NCI-H748 treated with DMSO at 0.1 percent for 48 hours (cell line): Measurements from ENCODE around the gene MNT.

Source experiments
- DNase-seq: peaks from one replicate; lab custom pipeline; 2025; lab: John Stamatoyannopoulos, UW

Gene MNT

GRCh38 chr17:2415081-2415480, 14.2 kb upstream of the MNT start:
- DNase-seq, result no peak

GRCh38 chr17:2414446-2415064, 13.7 kb upstream of the MNT start:
- no peak for DNase-seq

DNA sequence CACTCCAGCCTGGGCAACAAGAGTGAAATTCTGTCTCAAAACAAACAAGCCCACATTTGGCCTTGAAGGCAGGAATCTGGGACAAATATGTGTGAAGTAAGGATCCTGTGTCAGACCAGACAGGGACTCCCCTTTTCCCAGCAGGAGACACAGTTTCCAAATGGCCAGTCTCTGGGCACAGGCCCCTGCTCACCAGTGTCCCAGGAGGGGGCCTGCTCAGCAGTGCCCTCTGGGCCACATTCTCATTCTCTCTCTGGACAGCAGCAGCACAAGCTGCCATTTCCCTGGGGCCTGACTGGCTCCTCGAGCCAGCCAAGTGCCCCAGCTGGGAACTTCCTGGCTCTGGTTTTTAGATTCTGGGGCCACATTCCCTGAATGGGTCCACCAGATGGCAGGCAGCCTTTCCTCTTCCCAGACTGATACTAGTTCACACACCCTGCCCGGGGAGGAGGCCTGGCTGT, 11.7 kb upstream of the MNT start:
- DNase-seq, result no peak

DNA sequence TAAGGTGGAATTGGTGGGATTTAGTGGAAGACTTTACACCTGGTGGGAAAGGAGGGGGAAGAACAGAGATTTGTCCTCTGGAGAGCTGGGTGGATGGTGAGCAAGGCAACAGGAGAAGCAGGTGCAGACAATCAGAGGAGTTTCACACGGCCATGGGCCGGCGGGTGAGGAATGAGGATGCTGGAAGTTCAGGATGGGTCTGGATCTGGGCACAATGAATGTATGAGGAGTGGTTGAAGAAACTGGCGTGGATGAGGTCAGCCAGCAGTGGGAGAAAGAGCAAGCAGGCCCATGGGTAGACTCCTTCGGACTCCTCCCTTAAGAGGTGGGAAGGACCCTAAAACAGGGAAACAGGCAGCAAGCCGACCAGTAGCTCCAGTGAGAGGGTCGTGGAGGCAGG, 10.1 kb upstream of the MNT start:
- no peak for DNase-seq

GRCh38 chr17:2406903-2407790, 6.3 kb upstream of the MNT start:
- no peak for DNase-seq

DNA sequence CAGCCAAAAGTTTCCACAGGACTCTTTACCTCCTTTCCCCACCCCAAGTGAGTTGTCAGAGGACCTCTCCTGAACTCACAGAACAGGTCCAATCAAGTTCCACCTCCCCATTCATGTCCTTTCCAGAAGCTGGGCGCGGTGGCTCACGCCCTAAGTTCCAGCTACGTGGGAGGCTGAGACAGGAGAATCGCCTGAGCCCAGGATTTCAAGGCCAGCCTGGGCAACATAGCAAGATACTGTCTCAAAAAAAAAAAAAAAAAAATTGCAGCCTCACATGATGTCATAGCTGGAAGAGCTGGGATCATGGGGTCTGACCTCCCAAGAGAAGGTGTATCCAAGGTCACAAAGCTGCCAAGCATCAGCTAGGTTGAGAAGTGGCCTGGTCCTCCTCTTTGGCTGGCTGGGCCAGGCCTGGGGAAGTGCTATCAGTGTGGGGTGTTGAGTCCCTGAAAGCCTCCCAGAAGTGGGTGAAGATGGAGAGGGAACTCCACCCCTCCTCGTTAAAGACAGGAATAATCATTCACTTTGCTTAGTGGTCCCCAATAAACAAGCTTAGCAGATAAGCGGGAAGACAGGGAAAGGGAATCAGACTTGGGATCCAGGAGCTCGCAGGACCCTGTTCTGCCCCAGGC, 5.5 kb upstream of the MNT start:
- no peak for DNase-seq

DNA sequence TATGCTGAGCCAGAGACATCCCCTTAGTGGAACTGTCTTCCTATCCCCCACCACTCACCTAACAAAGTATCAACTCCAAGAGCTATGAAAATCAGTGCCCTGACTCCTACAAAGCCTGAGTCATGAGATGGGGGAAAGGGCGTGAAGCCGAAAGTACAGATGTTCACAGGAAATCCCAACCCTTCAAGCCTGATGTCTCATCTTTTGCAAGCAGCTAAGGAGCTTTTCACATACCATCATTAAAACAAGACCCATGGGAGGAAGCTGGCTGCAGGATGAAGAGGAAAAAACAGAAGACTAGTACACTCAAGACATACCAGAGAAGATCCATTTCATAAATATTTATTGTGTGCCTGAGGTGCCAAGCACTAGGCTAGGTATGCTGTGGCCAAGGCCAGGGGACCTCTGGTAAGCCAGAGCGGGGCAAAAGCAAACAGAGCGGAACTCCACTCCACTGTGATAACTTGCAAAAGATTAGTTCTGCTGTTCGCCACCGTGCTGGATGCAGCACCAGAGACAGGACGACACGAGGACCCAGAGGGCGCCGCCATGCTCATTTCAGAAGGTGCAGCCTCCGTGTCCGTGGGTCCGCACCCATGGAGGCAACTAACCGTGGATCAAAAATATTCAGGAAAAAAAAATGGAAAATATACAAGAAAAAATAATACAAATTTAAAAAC, 4.5 kb upstream of the MNT start:
- no peak for DNase-seq

DNA sequence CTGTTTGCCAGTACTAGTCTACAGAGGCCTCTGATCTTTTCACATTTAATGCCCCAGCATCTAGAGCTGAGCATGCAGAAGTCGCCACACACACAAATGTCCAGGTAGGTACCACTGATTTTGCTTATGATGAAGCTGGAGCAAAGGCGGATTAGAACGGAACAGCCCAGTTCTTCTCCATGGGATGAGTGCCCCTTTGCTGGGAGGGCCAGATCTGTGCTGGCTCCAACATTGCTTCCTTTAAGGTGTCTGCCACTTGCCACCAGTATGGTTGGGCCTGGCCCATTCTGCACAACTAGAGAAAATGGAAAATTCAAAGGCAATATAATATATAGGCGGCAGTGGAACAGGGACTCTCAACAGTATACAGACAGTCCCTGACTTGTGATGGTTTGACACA, 2.2 kb upstream of the MNT start:
- no peak for DNase-seq

DNA sequence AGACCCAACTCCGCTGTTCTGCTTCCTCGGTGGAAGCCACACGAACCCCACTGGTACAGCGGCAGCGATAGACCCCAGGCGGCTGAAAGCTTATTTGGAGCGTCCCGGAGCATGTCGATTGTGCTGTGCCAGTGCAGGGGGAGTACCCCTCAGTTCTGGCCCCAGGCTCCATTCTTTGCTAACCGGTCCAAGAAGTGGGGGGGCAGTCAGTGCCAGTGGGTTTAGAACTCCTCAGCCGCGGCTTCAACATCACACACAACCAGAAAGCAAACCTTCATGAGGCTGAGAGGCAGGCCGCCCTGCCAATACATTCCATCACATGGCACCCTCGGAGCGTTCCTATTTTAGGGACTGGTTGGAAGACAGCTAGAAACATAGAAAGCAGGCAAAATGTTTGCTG, 1.7 kb upstream of the MNT start:
- DNase-seq, result no peak

DNA sequence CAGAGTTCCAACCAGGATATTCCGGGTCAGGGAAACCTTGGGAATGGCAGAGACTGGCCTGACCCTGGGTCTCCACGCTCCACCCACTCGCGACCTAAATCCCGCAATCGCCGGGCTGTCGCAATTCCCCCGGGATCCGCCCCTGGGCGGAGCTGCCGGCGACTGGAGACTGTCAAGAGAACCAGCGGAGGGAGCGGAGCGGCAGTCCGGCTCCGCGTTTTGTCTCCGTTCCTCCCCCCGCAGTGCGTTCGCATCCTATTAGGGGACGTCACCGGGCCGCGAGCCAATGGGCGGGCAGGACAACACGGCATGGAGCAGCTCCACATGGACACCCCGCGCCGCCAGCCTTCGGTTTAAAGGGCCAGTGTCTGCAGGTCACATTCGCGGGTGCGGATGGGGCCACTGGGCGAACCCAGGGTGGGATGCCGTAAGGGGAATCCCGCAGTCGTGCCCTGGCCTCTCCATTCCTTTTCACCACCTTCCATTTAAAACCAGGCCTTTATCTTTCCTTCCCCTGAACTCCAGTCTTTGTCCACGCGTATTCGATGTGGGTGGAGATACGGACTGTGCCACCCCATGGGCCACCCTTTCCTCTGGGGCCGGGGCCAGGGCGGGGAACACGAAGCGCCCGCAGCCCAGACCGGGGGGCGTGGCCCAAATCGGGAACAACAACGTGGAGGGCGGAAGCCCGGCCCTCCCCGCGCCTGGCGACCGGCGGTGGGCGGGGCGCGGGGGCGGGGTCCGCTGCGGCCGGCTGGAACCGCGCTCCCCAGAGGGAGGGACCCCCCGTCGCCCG, 764 bp upstream of the MNT start:
- DNase-seq, result peak; percentile 97

DNA sequence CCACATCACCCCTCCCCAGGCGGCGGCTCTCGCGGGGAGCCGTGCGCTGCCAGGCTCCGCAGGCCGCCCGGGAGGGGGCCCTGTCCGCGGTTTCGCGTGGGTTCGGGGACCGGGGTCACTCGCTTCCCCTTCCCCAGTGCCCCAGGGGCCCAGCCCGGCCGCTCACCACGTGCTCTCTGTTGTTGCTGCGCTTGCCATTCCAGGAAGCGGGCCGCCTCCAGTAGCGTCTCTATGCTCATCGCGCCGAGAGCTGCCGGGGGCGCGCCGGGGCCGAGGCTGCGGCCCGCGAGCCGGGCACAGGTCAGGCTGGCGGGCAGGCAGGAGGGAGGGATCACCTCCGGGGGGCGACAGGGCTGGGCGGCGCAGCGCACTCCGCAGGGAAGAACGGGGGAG, 390 bp downstream of the MNT start:
- peak; percentile 58 for DNase-seq

DNA sequence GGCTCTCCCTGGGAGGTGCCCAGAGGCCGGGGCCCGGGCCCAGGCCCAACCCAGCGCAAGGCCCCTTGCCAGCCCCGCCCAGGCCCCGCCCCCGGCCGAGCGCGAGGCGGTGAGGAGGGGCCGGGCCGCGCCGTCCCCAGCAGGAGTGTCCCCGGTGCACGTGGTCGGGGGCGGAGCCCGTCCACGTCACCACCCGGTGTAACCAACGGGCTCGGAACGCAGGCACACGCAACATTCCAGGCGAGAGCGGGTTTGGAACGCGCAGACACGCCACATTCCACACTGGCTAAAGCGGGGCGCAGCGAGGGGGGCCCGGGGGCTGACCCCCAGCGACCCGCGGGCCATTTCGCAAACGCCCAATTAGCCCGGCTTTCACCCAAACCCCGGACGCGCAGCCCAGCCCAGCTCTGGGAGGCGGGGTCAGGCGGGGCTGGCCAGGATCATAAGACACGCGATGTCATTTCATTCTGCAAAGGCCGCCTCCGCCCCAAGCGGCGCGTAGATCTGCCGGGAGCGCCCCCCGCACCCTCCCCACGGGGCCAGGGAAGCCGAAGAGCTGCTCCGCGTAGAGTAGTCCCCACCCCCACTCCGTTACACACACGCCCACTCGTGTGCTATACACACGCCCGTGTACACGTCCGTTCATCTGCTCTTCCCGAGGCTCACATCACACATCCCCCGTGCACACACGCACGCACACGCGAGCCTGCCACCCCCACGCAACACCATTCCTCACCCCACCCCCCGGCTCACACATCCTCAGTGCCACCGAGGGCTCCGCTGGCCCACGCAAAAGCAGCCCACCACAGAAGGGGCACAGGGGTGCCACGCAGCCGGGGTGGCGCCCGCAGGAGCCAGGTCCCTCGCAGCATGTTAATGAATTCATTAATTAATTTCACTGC, 1.0 kb downstream of the MNT start:
- DNase-seq, result peak; percentile 92

GRCh38 chr17:2398655-2399571, 1.9 kb downstream of the MNT start:
- DNase-seq, result peak; percentile 71

GRCh38 chr17:2398182-2398581, 2.7 kb downstream of the MNT start:
- no peak for DNase-seq

- DNase-seq, result no peak
Observed at GRCh38 chr17:2397247-2398171, 3.4 kb downstream of the MNT start.

DNA sequence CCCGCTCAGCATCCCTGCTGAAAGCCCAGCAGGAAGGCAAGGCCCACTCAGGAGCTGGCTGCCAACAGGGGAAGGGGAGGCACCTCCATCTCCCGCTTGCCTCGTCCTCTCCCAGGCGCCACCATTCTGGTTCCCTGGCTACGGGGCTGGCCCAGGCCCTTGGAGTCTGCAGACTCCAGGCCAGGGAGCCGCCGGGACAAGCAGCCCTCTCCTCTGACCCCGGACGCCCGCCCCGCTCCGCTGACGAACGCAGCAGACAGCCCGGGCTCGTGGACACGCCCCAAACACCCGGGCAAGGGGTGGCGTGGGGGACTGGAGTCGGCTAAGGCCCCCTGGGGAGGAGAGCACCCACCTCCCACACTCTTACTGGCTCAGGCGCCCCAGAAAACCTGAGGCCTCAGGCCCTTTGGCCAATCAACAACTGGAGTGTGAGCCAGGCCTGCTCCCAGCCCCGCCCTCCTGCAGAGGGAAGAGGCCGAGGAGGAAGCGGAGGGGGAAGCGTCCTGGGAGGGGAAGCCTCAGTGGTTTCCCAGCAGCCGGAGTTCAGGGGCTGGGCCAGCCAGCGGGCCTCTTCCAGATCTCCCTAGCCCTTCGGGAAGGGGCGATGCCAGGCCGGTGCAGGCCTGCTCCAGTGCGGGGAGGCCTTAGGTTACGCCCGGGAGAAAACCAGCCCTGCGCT, 4.2 kb downstream of the MNT start:
- no peak for DNase-seq

GRCh38 chr17:2396192-2396567, 4.7 kb downstream of the MNT start:
- DNase-seq, result no peak
